ENCODE results near the gene SUCO.
A peak's percentile ranks its signal among the peaks of the same experiment; 100 is the strongest.
"Not testable (repeated sequence)": the region's sequence is repeated elsewhere in the genome, so short reads cannot be mapped to it uniquely, and the experiment has no call there.

SUCO gene

DNA sequence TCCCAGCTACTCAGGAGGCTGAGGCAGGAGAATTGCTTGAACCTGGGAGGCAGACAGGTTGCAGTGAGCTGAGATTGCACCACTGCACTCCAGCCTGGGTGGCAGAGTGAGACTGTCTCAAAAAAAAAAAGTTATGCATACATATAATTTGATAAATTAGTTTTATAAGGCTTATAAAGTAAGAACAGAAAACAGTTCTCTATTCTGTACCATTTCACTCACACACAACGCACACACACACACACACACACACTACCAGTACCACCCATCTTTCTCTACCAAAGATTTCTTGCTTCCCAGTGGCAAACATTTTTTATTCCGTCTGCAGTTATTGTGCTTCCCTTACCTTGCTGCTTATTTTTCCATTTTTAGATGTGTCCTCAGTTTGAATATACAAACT lies 79.5 kb downstream of the SUCO start:
- no peak for DNase-seq

GRCh38 chr1:172613294-172613693 lies 80.3 kb downstream of the SUCO start:
- peak; percentile 36 for DNase-seq

DNA sequence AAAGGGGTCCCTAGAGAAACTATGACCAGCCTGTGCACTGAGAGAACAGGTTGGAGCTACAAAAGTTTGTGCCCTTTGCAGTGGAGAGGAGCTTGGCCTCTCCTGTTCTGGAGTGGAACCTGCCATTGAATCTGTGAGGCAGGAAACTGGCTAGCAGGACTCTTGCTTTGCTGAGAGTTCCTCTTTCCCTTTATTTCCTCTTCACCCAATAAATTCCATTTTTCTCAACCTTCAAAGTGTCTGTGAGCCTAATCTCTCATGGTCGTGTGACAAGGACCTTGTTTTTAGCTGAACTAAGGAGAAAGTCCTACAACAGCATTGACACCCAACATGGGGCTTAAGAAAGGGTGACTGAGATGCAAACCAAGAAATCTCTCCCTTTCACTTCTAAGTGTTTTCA lies 83.2 kb downstream of the SUCO start:
- DNase-seq = no peak

DNA sequence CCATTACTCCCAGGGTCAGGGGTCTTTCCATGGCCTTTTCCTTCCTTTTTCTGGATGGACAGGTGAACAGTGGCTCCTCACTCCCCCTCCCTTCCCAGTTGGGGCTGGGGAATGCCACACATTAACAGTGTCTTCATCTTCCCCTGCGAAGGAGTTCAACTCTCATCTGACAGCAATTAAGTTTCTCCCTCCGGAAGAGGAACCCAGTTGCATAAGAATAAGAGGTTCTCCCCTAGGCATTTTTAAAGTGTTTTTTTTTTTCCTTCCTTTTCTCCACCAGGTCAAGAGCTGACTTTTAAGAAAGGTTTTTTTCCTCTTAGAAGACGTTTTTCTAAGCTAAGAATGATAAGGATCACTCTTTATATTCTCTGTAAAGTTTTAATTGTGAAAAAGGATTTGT lies 83.7 kb downstream of the SUCO start:
- no peak for DNase-seq

- DNase-seq = not testable (repeated sequence)
These were observed 87.7 kb downstream of the SUCO start for GRCh38 chr1:172620603-172621002.

DNA sequence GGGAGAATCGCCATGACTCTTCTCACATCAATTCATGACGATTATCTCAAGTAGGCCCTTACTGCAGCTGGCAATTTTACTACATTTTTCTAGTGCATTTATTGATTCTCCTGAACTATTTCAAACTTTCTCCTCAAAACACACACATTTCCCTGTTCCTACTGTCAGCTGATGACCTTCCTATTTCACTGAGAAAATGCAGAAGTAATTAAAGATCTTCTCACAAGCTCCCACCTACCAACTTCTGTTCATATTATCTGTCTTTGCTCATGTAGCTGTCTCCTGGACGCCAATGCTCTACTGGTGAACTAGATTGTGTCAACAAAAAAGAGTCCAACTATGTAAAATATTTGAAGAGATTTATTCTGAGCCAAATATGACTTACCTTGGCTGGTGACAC lies 89.6 kb downstream of the SUCO start:
- no peak for DNase-seq

GRCh38 chr1:172623748-172624147 lies 90.8 kb downstream of the SUCO start:
- DNase-seq = no peak

GRCh38 chr1:172626845-172627244 lies 93.9 kb downstream of the SUCO start:
- DNase-seq = no peak

DNA sequence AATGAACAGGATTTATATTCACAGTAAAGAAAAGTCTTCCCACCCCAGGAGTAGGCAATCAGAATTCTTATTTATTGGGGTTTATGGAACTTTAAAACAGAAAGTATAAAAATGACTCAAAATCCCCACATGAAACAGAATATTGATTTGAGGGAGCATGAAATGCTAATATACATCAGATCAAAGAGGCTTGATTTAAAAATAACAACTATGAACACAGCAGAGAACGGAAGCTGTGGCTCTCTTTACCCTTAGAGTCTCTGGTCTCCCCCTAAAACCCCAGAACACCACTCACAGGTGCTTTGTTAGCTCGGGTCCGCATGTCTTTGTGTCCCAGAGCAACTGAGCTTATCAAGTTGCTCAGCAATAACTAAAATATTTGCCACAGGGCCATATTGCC lies 94.8 kb downstream of the SUCO start:
- no peak for DNase-seq

GRCh38 chr1:172628401-172628800 lies 95.5 kb downstream of the SUCO start:
- peak; percentile 48 for DNase-seq

DNA sequence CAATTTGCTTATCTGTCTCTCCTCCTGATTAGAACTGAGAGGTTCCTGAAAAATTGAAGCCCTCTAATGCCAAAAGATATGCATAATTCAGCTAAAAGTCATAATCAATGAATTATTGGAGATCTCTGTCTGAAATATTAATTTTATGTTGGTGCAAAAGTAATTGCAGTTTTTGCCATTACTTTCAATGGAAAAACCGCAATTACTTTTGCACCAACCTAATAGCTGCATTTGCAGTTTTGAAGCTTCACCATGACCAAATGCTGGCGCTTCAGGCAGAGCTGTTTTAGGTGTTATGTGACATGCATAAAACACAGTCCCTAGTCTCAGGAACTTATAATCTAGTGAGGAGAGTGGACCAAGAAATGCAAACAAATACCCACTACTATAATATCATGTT lies 96.2 kb downstream of the SUCO start:
- no peak for DNase-seq

- no peak for DNase-seq
These were observed 96.7 kb downstream of the SUCO start for GRCh38 chr1:172629638-172630037.

DNA sequence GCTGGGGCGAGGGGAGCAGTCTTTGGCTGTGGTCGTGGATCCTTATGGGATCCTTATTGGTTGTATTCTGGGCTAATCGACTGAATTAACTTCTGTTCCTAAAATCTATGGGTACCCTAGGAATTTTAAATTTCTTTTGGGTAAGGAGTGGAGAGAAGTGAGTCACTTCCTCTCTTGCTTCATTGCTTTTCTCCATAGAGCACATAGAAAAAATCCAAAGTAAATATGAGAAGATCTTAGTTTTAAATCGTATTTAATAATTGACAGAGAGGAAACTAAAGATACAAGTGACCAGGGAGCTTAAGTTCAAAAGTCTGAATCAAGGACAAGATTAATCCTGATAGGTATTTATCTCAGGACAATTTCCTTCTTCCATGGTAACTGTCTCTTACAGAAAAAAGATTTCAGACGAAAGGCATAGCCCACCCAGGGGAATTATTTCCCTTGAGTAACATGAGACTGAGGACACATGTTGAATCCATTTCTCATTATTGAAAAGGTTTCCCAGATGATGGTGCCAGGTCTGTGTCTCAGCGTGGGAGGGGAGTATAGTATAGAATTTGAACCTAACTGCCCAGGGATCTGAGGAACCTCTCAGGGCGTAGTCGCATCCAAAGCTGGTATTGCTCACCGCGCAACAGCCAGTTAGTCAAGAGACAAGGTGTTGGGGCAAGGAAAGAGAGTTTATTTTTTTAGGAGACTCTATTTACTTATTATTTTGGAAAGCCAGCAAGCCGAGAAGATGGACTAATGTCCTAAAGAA lies 97.3 kb downstream of the SUCO start:
- no peak for DNase-seq

DNA sequence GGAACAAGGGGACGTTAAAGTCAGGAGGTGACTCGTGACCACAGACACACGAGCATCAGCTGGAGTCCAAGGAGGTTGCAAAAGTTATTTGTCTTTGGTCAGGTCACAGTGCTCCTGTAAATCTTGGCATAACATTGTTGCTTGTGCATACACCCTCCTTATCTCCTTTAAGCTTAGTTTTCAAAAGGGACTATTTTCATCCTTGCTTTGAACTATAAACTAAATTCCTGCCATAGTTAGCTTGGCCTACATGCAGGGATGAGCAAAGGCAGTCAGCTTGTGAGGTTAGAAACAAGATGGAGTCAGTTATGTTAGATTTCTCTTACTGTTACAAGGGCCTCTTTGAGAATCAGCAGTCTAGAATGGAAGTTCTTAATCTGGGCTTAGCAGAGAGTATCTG lies 97.9 kb downstream of the SUCO start:
- DNase-seq = peak; percentile 48

GRCh38 chr1:172637522-172637921 lies 104.6 kb downstream of the SUCO start:
- DNase-seq = peak; percentile 96

- DNase-seq = no peak
These were observed 105.3 kb downstream of the SUCO start for GRCh38 chr1:172638249-172638648.

DNA sequence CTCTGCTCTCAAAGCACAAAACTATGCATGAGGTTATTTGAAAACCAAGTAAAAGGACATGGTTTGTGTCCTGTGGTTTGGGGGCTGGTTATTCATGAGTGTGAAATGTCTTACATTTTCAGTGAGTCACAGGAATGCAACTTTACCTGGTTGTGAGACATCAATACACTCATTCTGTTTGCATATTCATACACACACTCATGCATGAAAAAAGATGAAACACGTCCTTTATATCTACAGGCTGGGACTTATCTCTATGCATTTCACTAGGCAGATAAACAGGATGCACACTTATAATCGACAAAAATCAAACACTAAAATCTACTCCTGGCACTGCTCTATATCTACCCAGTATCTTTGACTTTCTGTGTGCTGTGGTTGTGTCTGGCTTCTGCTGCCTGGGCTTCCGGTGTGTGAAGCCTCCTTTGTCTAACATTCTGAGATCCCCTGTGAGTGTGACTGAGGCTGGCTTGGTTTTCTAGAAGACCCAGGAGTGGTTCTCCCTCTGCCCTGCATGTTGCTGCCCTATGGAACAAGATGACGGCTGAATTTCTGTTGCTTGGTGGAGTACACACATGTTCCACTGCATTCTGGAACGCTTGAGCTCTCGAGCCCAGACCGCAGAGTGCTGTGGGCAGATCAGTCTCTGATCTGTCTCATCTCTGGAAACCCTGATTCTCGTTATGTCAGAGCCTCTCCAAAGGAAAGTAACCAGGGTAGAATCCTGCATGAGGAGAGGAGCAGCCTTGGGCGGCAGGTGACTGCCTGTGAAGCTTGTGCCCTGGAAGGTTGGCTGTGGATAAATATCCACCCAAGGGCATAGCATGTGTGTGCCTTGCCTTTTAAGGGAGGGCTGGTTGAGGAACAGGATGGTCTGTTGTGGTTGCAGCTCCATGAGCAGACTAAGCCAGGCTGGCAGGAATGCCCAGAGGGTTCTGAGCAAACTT lies 106.2 kb downstream of the SUCO start:
- peak; percentile 98 for DNase-seq

GRCh38 chr1:172640111-172640510 lies 107.2 kb downstream of the SUCO start:
- no peak for DNase-seq

- no peak for DNase-seq
These were observed 108.5 kb downstream of the SUCO start for GRCh38 chr1:172641492-172641891.

GRCh38 chr1:172642970-172643369 lies 110.0 kb downstream of the SUCO start:
- no peak for DNase-seq

- DNase-seq = no peak
These were observed 113.7 kb downstream of the SUCO start for GRCh38 chr1:172646653-172647052.

DNA sequence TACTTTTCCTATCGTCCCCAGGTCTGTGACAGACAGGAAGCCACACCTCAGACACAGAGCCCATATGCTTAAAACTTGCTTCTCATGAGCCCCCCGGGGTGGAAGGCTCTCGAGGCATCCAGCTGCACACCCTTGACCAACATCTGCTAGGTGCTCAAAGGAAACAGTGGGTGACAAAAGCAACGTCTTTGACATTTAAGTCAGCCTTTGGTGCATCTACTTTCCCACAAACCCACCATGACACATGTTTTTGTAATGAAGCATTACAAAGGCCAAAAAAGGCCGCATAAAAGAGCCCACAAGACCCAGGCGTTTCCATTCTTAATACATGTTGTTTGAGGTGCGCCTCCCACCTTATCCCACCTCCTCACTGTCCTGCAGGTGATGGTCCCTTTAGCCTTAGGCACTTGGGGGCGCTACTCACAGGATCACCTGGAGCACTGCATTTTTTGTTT lies 114.2 kb downstream of the SUCO start:
- DNase-seq = no peak

GRCh38 chr1:172647987-172648386 lies 115.0 kb downstream of the SUCO start:
- DNase-seq = no peak

All from fibroblast of skin of right biceps (primary cell).